ENCODE results near the gene GRIK3.

DNA sequence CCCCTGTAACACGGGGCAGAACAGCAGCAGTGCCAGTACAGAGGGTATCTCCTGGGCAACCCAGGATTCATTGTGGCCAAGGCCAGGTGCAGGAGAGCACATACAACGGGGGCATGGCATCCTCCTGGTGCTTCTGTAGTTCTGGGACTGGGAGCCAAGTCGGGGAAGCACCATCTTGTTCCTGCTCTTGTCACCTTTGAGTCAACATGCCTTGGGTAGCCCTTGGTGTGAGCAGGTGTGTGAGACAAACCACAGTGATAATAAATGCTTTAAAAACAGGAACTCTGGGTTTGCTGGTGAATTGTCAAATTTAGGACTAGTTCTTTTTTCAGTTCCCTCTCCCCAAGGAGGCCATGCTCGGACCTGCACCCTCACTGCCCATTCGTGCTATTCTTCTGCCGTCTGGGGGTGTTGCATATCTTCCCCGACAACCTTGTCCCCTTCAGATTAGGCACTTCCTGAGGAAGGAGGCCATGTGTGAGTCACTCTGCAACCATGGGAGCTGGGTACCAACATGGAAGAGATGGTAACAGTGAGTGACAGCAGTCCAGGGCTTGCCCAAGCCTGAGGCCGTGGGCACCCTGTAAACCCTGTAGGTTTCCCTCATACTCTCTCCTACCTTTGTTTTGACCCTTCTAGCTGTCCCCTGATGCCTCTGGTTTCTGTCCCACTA, 150.2 kb downstream of the GRIK3 start:
- no peak for TF ChIP-seq CTCF (optimal IDR thresholded peaks at IDR 0.05 in 1 of 3, IDR thresholded peaks at IDR 0.05 in 1 of 3, conservative IDR thresholded peaks at IDR 0.05 in 1 of 3; ENCODE audit: extremely low read depth in 1 of 3, insufficient read depth in 2 of 3, low read length in 3 of 3)
- no peak for TF ChIP-seq EZH2 (IDR thresholded peaks at IDR 0.05; ENCODE audit: low read length)
